Suprapubic skin (tissue), 3 donors: ENCODE results near the gene TCAP.

Experiments used
- POLR2AphosphoS5 ChIP-seq, 3 donors: sonication (generic); formaldehyde crosslinking; IDR thresholded peaks; one replicate each; pipeline ENCODE4 v1.6.1; 2017; ENCODE audit warnings: antibody characterized with exemption in 3 of 3
- TF ChIP-seq, protein P1 (sequence below), 2 donors: fragments of 200-600 bp in 1 of 2; fragments of 450-650 bp in 1 of 2; sonication (generic) in 1 of 2; IDR thresholded peaks; one replicate each; pipeline ENCODE4 v1.5.1; 2016 to 2019; ENCODE audit warnings: antibody characterized with exemption in 2 of 2, mild to moderate bottlenecking in 1 of 2, moderate library complexity in 1 of 2

DNA sequence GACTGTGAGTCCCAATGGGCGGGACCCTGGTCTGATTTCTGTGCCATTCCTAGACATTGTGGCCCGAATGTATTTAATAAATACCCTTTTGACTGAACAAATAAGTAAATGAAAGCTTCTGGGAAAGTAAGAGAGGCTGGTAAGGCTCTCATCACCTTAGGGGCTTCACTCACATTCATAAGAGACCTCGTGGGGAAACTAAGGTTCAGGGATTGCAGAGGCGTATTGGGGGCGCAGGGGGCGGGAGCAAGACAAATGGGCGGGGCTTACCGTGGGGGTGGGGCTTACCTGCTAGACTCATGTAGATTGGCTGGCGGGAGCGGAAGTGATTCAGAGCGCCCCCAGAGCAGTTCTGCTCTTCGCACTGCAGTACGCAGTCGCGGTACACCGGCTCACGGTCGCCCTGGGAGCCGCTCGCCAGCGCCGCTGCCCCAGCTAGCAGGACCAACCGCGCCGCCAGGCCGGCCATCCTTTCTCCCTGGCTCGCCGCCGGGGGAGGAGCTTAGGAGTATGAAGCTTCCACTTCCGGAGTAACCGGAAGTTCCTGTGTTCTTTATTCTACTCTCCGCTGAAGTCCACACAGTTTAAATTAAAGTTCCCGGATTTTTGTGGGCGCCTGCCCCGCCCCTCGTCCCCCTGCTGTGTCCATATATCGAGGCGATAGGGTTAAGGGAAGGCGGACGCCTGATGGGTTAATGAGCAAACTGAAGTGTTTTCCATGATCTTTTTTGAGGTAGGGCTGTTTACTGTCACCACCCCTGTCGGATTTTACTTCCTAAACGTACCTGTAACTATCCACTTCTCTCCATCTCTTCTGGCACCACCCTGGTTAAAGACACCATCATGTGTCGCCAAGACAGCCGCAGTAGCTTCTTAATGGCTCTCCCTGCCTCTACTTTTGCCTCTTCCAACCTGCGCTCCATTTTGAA, 22.7 kb downstream of the TCAP start, which contains the start of gene PGAP3:
- TF ChIP-seq, protein P1, sequence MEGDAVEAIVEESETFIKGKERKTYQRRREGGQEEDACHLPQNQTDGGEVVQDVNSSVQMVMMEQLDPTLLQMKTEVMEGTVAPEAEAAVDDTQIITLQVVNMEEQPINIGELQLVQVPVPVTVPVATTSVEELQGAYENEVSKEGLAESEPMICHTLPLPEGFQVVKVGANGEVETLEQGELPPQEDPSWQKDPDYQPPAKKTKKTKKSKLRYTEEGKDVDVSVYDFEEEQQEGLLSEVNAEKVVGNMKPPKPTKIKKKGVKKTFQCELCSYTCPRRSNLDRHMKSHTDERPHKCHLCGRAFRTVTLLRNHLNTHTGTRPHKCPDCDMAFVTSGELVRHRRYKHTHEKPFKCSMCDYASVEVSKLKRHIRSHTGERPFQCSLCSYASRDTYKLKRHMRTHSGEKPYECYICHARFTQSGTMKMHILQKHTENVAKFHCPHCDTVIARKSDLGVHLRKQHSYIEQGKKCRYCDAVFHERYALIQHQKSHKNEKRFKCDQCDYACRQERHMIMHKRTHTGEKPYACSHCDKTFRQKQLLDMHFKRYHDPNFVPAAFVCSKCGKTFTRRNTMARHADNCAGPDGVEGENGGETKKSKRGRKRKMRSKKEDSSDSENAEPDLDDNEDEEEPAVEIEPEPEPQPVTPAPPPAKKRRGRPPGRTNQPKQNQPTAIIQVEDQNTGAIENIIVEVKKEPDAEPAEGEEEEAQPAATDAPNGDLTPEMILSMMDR (IDR thresholded peaks at IDR 0.05): no peak
- TF ChIP-seq POLR2AphosphoS5 (IDR thresholded peaks at IDR 0.05): peak in 1 of 3 donors; percentile 36
